Stimulated activated CD4-positive, alpha-beta T cell treated with anti-CD3 and anti-CD28 coated beads, Interleukin-4, amount 100 ng/mL, for 24 hours (primary cell): ENCODE data around the gene NFIC.
"Not testable (repeated sequence)": the region's sequence is repeated elsewhere in the genome, so short reads cannot be mapped to it uniquely, and the experiment has no call there.

Source experiments
- DNase-seq: peaks from one replicate; pipeline ENCODE4 v3.0.0-alpha.2; 2020

Gene NFIC

GRCh38 chr19:3365836-3366752 lies at the start of gene NFIC:
Gene NFIC (plus strand): TSS chr19:3366583. CDS start chr19:3366637, 54 bp downstream.
- DNase-seq: peak; percentile 45

- no peak for DNase-seq
Measured at GRCh38 chr19:3316659-3317207, 49.6 kb upstream of the NFIC start.

DNA sequence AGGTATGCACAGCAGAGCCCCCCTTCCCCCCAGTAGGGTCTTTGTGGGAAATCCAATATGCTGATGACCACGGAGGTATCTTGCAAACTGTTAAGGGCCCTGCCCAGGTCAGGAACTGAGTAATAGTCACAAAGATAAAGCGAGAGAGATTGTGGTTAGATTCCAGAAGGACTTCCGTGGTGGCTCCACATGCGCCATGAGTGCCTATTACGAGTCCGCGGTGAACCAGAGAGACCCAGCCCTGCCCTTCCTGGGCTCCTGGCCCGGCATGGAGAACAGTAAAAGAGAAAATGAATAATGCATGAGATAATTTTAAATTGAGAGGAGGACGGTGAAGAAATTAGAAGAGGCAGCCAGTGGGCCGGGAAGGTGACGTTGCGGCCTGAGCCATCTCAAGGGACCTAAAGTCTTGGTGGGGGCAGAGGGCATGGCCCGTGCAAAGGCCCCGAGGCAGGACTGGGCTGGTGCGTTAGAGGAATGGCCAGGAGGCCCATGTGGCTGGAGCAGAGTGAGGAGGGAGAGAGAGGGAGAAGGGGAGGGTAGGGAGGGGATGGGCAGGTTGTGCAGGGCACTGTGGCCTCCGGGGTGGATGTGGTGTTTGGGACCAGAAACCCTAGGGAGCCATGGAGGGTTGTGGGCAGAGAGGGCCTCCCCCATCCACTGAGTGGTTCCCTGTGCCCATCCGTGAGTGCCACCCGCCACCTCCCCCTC lies 46.6 kb upstream of the NFIC start:
- DNase-seq: no peak

DNA sequence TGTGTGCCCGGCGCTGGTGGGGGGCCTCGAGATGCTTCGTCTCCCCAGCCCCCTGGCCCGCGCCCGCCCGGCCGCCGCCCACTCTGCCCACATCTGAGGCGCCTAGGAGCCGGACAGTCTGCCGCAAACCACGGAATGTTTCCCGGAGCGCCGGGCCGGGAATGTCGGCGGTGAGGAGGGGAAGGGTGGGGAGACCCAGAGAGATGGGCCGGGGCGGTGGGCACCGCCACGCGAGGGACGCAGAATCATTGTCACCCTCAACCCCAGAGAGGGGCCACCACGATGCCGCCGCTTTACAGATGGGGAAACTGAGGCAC lies 46.1 kb upstream of the NFIC start:
- no peak for DNase-seq

GRCh38 chr19:3320853-3321252 lies 45.5 kb upstream of the NFIC start:
- DNase-seq: no peak

- no peak for DNase-seq
Measured at GRCh38 chr19:3321696-3322095, 44.7 kb upstream of the NFIC start.

DNA sequence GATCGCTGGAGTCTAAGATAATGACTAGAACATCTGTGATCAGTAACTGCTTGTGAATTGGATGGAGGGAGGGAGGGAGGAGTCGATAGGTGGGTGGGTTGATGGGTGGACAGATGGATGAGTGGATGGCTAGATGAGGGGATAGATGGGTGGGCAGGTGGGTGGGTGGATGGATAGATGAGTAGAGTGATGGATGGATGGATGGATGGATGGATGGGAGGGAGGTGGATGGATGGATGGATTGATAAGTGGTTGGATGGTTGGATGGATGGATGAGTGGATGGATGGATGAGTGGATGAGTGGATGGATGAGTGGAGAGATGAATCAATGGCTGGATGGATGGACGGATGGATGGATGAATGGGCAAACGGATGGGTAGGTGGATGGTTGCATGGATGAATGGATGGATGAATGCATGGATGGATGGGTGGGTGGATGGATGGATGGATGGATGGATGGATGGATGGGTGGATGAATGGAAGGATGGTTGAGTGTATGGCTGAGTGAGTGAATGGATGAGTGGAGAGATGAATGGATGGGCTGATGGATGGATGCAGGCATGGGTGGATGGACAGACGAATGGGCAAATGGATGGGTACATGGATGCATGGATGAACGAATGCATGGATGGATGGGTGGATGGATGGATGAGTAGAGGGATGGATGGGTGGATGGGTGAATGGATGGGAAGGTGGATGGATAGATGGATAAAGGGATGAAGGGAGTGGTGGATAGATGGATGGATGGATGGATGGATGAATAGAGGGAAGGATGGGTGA lies 44.0 kb upstream of the NFIC start:
- DNase-seq: no peak

DNA sequence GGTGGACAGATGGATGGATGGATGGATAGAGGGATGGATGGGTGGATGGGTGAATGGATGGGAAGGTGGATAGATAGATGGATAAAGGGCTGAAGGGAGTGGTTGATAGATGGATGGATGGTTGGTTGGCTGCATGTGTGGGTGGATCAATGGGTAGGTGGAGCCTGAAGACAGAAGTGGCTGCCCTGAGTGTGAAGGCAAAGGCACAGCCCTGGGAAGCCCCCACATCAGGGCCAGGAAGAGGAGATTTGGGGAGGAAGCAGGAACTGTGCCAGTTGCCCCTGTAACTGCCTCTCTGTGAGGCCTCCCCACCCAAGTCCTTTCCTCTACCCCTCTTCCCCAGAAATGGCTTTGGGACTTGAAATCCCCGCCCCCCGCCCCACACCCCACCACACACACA lies 43.4 kb upstream of the NFIC start:
- DNase-seq: no peak

- DNase-seq: no peak
Measured at GRCh38 chr19:3323658-3324057, 42.7 kb upstream of the NFIC start.

GRCh38 chr19:3324405-3324856 lies 42.0 kb upstream of the NFIC start:
- peak; percentile 82 for DNase-seq

DNA sequence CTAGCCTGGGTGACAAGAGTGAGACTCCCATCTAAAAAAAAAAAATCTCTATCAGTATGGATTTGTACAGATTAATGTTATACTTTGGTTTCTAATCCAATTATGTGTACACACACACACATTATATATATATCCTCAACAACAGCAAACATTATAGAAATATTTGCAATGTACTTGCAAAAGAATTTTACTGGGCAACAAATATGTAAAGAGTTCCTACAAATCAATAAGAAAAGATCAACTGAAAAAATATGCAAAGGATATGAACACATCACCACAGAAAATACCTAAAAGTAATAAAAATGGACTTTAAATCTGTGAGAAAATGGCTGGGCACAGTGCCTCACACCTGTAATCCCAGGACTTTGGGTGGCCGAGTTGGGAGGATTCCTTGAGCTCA lies 40.9 kb upstream of the NFIC start:
- DNase-seq: no peak

- no peak for DNase-seq
Measured at GRCh38 chr19:3328743-3329142, 37.6 kb upstream of the NFIC start.

DNA sequence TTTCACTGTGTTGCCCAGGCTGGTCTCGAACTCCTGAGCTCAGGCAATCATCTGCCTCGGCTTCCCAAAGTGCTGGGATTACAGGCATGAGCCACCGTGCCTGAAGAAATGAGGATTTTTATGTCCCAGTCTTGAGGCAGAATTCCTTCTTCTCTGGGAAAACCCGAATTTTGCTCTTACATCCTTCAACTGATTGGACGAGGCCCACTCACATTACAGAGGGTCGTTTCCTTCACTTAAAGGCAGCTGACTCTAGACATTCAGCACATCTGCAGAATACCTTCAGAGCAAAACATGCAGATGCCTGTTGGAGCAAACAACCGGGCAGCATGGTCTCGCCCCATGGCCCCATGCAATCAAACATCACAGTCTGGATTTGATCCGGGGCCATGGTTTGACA lies 36.3 kb upstream of the NFIC start:
- no peak for DNase-seq

GRCh38 chr19:3332232-3332631 lies 34.2 kb upstream of the NFIC start:
- not testable (repeated sequence) for DNase-seq

DNA sequence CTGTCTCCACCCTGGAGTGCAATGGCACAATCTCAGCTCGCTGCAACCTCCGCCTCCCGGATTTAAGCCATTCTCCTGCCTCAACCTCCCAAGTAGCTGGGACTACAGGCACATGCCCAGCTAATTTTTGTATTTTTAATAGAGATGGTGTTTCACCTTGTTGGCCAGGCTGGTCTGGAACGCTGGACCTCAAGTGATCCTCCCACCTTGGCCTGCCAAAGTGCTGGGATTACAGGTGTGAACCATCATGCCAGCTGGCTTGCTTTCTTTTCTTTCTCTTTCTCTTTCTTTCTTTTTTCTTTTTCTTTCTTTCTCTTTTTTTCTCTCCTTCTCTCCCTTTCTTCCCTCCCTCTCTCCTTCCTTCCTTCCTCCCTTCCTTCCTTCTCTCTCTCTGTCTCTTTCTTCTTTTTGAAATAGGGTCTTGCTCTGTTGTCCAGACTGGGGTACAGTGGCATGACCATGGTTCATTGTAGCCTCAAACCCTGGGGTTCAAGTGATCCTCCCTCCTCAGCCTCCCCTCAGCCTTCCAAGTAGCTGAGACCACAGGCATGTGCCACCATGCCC lies 33.3 kb upstream of the NFIC start:
- no peak for DNase-seq

GRCh38 chr19:3333662-3334061 lies 32.7 kb upstream of the NFIC start:
- no peak for DNase-seq

GRCh38 chr19:3334749-3335430 lies 31.5 kb upstream of the NFIC start:
- not testable (repeated sequence) for DNase-seq

GRCh38 chr19:3335431-3336350 lies 30.7 kb upstream of the NFIC start:
- no peak for DNase-seq

DNA sequence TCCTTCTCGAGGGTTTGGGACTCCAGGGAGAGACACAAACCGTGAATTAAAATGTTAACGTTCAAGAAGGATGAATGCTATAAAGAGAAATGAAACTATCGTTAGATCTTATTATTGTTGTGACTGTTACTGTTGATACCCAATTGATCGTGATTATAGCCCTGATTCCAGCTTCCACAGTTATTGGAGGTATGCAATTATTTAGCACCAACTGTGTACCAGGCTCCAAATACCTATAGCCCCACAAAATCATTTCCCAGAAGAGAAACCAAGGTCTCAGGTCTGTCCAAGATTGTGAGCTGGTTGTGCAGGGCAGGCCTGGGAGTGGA lies 30.1 kb upstream of the NFIC start:
- DNase-seq: no peak

GRCh38 chr19:3336680-3337523 lies 29.5 kb upstream of the NFIC start:
- no peak for DNase-seq
